NOMO-1 treated with DMSO at 0.1 percent for 48 hours (cell line): ENCODE results near the gene CDA.
"Not testable (repeated sequence)": the region's sequence is repeated elsewhere in the genome, so short reads cannot be mapped to it uniquely, and the experiment has no call there.

Experiments
- DNase-seq: peaks from one replicate; lab custom pipeline; 2025; ENCODE audit not compliant: unreplicated experiment; lab: John Stamatoyannopoulos, UW

Gene CDA

DNA sequence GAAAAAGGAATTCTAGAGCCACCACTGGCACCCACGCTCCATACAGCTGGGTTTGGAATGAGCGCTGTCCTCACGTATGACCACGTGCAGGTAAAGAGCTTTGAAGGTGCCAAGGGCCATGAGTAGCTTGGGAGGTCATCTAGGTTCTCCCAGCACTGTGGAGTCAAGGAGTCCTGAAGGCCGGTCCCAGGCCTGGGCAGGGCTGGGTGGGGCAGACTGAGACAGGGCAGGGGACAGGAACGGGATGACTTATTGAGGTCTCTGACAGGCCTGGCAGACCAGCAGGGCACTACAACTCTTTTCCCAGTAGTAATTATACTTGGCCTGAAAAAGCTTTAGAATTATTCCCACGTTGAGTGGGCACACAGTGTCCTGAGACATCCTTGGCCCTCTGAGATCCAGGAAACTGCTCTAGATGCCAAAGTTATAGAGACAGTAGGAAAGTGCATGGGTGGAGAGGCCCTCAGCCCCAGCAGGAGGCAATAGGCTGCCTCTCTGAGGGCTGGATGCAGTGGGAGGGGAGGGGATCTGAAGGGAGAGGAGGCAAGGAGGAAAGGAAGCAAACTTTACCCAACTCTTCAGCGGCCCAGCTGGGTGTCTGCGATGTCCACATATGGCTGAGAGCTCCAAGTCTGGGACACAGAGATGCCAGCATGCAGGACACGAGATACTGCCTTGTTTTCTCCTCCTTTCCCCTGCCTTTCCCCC lies 1.8 kb upstream of the CDA start:
- DNase-seq: no peak

DNA sequence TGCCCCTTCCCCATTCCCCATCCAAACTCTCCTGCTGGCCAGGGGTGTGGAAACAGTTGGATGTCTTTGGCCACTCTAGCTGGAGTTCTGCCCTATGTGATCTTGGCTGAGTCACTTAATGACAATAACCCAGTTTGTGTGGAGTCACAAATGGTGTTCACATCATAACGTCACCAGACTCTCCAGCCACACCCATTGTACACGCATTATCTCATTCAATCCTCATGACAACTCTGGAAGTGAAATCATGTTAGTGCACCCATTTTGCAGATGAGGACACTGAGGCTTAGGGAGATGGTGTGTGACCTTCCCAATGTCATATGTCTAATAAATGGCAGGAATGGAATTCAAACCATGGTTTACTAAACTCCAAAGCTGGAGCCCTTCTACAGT lies 1.2 kb upstream of the CDA start:
- no peak for DNase-seq

GRCh38 chr1:20589331-20590278 lies 708 bp downstream of the CDA start:
- DNase-seq: peak; percentile 31

DNA sequence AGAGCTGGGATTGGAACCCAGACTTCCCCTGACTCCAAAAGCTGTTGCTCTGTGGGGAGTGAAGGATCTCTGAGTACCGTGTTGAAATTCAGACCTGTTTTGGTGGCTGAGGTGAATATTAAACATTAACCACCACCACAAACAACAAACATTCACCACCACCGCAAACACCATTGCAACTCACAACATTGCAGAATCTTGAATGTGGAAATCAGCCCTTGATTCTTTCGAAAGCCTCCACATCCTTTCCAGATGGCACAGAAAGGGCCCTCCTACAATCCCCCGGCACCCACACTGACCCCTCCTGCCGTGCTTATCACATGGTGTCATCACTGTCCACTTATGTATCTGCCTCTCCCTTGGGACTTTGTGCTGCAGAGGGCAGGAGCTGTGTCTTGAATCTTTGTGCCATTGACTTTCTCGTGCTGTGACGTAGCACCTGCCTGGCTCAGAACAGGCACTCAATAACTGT lies 1.4 kb downstream of the CDA start:
- peak; percentile 79 for DNase-seq

DNA sequence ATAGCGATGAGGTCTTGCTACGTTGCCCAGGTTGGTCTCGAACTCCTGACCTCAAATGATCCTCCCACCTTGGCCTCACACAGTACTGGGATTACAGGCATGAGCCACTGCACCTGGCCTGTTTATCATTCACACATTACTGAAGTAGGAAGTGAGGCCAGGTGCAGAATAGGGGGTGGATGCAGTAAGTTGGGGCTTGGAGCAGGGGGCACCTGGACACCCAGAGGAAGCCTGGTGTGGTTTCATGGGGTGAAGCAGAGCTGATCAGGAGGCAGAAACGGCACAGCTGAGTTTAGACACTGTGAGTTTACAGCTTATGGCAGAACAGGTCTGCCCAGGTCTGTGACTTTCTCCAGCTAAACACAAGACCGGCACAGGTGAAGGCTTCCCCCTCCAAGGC lies 4.9 kb downstream of the CDA start:
- DNase-seq: no peak

DNA sequence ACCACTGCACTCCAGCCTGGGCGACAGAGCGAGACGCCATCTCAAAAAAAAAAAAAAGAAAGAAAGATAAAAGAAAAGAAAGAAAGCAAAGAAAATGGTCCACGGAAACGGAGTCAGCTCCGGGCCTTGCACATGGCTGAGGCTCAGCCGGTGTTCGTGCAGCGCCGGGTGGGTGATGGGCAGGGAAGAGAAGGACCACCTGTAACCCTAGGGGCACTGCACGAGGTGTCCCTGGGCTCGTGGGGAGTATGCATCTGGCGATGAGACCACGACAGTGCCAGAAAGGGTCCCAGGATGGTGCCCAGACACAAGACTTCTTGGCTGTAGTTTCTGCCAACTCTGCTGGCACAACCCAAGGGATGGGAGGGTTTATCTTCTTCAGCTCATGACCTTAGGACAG lies 5.8 kb downstream of the CDA start:
- no peak for DNase-seq

- no peak for DNase-seq
These were observed 7.2 kb downstream of the CDA start for GRCh38 chr1:20596106-20596505.

GRCh38 chr1:20597650-20598049 lies 8.8 kb downstream of the CDA start:
- DNase-seq: peak; percentile 47

GRCh38 chr1:20600156-20600555 lies 11.3 kb downstream of the CDA start:
- no peak for DNase-seq

- DNase-seq: no peak
These were observed 12.4 kb downstream of the CDA start for GRCh38 chr1:20601129-20601825.

DNA sequence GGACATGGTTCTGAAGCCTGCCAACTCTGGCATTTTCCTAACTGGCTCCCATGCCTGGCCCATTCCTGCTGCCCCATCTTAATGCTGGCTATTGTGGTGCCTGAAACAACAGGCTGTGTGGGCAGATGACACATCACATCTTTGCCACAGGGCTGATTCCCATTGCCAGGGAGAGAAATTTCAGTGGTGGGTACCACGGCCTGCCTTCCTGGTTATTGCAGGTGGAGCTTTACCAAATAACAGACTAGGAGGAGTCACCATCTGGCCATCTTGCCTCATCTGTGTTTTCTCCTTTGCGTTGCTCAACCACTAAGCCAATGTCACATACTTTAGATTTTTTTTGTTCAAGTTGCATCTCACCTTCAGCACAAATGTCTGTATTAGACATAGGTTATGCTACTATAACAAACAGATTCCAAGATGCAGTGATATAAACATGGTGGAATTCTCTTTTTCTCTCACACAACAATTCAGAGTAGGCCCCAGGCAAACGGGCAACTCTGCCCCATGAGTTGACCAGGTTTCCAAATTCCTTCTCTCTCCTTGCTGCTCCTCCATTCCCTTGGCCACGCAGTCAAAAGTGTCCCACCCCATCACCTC lies 14.1 kb downstream of the CDA start:
- DNase-seq: no peak

DNA sequence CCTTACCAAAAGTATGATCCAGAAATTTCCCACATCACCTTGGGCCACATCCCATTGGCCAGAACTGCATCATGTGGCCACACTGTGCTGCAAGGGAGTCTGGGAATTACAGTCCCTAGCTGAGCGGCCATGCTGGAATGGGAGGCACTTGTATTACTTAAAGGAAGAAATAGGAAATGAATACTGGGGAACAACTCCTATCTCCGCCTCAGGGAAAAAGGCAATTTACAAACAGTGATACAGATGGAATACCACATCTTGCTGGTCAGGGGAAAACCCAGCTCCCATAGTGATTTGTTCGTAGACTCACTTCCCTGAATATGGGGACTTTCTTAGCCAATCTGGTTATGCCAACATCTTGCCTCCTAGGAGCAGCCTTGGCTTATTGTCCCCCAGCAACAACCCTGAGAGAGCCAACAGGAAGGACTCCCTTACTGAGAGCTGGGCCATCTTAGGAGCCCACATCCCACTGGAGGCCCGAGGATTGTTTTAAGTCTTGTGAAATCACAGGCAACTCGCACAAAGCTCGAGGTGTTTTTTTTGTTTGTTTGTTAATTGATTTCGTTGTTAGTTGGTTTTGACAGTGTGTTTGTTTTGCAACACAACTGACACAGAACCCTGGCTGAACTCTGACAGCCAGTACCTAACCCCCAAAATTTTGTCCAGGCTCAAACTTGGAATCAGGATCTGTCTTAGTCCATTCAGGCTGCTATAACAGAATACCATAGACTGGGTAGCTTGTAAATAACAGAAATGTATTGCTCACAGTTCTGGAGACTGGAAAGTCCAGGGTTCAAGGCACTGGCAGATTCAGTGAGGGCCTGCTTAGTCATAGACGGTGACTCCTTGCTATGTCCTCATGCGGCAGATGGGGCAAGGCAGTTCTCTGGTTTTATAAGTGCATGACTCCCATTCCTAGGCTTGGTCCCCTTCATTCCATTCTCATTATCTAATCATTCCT lies 14.9 kb downstream of the CDA start:
- DNase-seq: no peak

- DNase-seq: peak; percentile 69
These were observed 15.8 kb downstream of the CDA start for GRCh38 chr1:20604678-20605077.

- DNase-seq: not testable (repeated sequence)
These were observed 18.1 kb downstream of the CDA start for GRCh38 chr1:20606801-20607570.

DNA sequence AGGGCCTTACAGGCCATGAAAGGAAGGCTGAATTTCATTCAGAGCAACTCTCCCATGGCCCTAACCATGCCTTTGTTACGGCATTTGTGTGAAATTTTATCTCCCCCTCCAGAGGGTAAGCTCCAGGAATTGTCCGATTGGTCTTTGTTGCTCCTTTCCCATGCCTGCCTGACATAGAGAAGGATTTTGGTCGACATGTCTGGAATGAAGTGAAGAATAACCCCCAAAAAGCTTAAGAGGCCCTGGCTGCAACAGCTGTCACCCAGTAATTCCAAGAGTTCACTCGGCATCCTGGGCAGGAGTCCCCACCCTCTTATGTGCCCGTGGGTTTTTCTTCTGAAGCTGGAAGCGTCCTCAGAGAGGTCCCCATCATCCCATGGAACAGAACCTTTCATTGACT lies 20.6 kb downstream of the CDA start:
- no peak for DNase-seq

DNA sequence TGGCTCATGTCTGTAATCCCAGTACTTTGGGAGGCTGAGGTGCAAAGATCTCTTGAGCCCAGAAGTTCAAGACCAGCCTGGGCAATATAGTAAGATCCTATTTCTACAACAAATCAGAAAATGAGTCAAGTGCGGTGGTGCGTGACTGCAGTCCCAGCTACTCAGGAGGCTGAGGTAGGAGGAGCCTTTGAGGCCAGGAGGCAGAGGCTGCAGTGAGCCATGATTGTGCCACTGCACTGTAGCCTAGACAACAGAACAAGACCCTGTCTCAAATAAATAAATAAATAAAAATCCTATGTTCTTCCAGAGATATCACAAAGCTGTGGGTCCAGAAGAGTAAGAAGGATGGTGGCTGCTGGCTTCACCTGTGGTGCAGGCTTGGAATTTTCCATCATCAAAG lies 22.1 kb downstream of the CDA start:
- DNase-seq: no peak

GRCh38 chr1:20611652-20612051 lies 22.8 kb downstream of the CDA start:
- no peak for DNase-seq

DNA sequence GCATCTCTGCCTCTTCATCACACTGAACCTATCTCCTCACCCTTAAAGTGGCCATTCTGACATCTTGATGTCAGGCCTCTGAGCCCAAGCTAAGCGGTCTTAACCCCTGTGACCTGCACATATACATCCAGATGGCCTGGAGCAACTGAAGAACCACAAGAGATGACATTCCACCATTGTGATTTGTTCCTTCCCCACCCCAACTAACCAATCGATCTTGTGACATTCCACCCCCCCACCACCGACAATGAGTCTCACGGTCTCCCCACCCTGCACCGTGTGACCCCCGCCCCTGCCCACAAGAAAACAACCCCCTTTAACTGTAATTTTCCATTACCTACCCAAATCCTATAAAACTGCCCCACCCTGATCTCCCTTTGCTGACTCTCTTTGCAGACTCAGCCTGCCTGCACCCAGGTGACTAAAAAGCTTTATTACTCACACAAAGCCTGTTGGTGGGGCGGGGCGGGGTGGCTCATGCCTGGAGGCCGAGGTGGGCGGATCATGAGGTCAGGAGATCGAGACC lies 23.4 kb downstream of the CDA start:
- no peak for DNase-seq

DNA sequence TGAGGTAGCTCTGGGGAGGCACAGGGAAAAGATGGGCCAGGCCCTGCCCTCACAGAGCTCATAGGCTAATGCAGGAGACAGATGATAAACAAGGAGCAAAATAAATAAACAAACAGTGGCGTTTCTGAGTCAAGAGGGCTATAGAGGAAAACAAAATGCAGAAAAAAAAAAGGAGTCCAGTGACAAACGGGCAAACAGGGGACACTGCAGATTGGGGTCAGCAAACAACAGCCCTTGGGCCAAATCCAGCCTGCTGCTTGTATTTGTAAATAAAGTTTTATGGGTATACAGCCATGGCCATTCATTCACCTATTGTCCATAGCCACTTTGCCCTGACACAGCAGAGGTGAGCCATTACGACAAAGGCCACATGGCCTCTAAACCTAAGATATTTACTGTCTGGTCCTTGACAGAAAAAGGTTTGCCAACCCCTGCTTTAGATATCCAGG lies 25.3 kb downstream of the CDA start:
- no peak for DNase-seq
